HG03039 (cell line): ENCODE measurements around the gene OGFR.

Experiments used
- ATAC-seq: cut with Tn5 transposase; IDR thresholded peaks from one replicate; pipeline ENCODE4 v1.9.1; 2021; ENCODE audit warnings: mild to moderate bottlenecking, moderate library complexity; ENCODE audit not compliant: unreplicated experiment

OGFR gene

GRCh38 chr20:62782149-62782892 is 22.3 kb upstream of the OGFR start:
- no peak for ATAC-seq

GRCh38 chr20:62782893-62783278 is 21.7 kb upstream of the OGFR start:
- no peak for ATAC-seq

- ATAC-seq = no peak
These were observed 20.1 kb upstream of the OGFR start for GRCh38 chr20:62784497-62784896.

- ATAC-seq = no peak
These were observed 19.2 kb upstream of the OGFR start for GRCh38 chr20:62785393-62785792.

GRCh38 chr20:62786157-62786556 is 18.5 kb upstream of the OGFR start:
- no peak for ATAC-seq

- no peak for ATAC-seq
These were observed 17.3 kb upstream of the OGFR start for GRCh38 chr20:62787321-62787720.

GRCh38 chr20:62787866-62788265 is 16.8 kb upstream of the OGFR start:
- no peak for ATAC-seq

- no peak for ATAC-seq
These were observed 16.0 kb upstream of the OGFR start for GRCh38 chr20:62788607-62789006.

GRCh38 chr20:62790075-62790474 is 14.6 kb upstream of the OGFR start:
- ATAC-seq = no peak

GRCh38 chr20:62791301-62792181 is 13.1 kb upstream of the OGFR start:
- no peak for ATAC-seq

GRCh38 chr20:62792182-62792939 is 12.3 kb upstream of the OGFR start:
- no peak for ATAC-seq

- ATAC-seq = no peak
These were observed 11.5 kb upstream of the OGFR start for GRCh38 chr20:62792940-62793756.

- ATAC-seq = no peak
These were observed 11.0 kb upstream of the OGFR start for GRCh38 chr20:62793757-62794006.

GRCh38 chr20:62794007-62794724 is 10.5 kb upstream of the OGFR start:
- ATAC-seq = peak; percentile 57

- ATAC-seq = no peak
These were observed 9.4 kb upstream of the OGFR start for GRCh38 chr20:62795023-62795761.

- no peak for ATAC-seq
These were observed 7.7 kb upstream of the OGFR start for GRCh38 chr20:62796699-62797491.

GRCh38 chr20:62797671-62798532 is 6.7 kb upstream of the OGFR start:
- ATAC-seq = no peak

- no peak for ATAC-seq
These were observed 5.6 kb upstream of the OGFR start for GRCh38 chr20:62799036-62799435.
